ENCODE results near the gene NUMB.

DNA sequence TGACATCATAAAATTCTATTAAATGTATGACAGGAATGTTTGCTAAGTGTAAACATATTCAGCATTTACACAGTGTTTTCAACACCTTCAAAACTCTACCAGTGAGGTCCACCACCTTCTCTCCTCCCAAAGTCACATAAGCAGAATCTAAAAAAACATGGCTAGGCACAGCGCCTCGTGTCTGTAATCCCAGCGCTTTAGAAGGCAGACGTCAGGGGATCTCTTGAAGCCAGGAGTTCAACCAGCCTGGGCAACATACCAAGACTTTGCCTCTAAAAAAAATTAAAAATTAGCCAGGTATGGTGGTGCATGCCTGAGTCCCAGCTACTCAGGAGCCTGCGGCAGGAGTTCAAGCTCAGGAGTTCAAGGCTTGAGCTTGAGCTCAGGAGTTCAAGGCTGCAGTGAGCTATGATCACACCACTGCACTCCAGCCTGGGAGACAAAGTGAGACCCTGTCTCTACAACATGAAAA is 30.0 kb downstream of the NUMB start:
- TF ChIP-seq FOXJ3 (CRISPR knock-in tag; IDR thresholded peaks at IDR 0.05; ENCODE audit: borderline replicate concordance) (no peak), HNRNPH1 (optimal IDR thresholded peaks at IDR 0.05; ENCODE audit: low read depth, low read length) (no peak)
